Endothelial cell of umbilical vein (primary cell): Measurements from ENCODE around the gene DIPK1C. TPM values are rescaled to one million over a fixed set of nuclear protein-coding genes. Genes with fewer than 3 reads are reported as not detected.

ENCODE experiments used
- BruUV-seq: library from RNA; stranded (reverse); fragments of 400-500 nt; replicated peaks from 2 replicates; lab custom pipeline; 2021; lab: Mats Ljungman, UMichigan
- CTCF ChIA-PET: fragments of 300-600, 350-600 bp; sonication (Branson Sonifier 250); formaldehyde crosslinking; loops from one replicate; lab custom pipeline; 2021; ENCODE audit warnings: antibody characterized with exemption, inconsistent platforms; lab: Charles Lee
- POLR2A ChIA-PET: fragments of 300-600, 350-600 bp; sonication (Branson Sonifier 250); formaldehyde crosslinking; loops from one replicate; lab custom pipeline; 2021; ENCODE audit warnings: antibody characterized with exemption, inconsistent platforms; lab: Charles Lee
- DNase-seq: peaks from one replicate; pipeline ENCODE4 v3.0.0-alpha.2; 2011; ENCODE audit warnings: low read depth, low spot score
- FAIRE-seq: peaks from 2 replicates; lab custom pipeline; 2011; peaks lifted over from hg19 to GRCh38; lab: Jason Lieb, UNC
- H2AFZ ChIP-seq: 2 replicates; pipeline ENCODE4 v1.6.0; 2012; ENCODE audit warnings: low read depth, low read length, control low read depth, inconsistent platforms
- H3K27ac ChIP-seq: 2 replicates; pipeline ENCODE4 v1.5.1; 2011; ENCODE audit warnings: low read depth, mild to moderate bottlenecking, control low read depth, low read length, moderate library complexity; ENCODE audit not compliant: insufficient read depth
- H3K27me3 ChIP-seq, 2 experiments: 2 replicates each; pipeline versions ENCODE4 v1.6.0 to v1.6.1; 2011; ENCODE audit warnings: low read length in 2 of 2, mixed read lengths in 1 of 2; ENCODE audit not compliant: control insufficient read depth in 2 of 2, insufficient read depth in 2 of 2
- H3K36me3 ChIP-seq, 2 experiments: 2 replicates in 1 of 2; 3 replicates in 1 of 2; pipeline ENCODE4 v1.5.1; 2011; ENCODE audit warnings: low read length in 2 of 2, mild to moderate bottlenecking in 1 of 2, moderate library complexity in 1 of 2; ENCODE audit not compliant: control insufficient read depth in 2 of 2, insufficient read depth in 2 of 2; ENCODE audit errors: extremely low read depth in 1 of 2
- H3K4me1 ChIP-seq: 3 replicates; pipeline ENCODE4 v1.5.1; 2011; ENCODE audit warnings: mild to moderate bottlenecking, low read length; ENCODE audit not compliant: control insufficient read depth, insufficient read depth; ENCODE audit errors: extremely low read depth
- H3K4me2 ChIP-seq: 2 replicates; pipeline ENCODE4 v1.6.1; 2011; ENCODE audit warnings: low read length, control low read depth, mixed read lengths; ENCODE audit not compliant: insufficient read depth
- H3K4me3 ChIP-seq, 3 experiments: fragments of 200-600 bp in 1 of 3; sonication (generic), shearing (Covaris generic) in 1 of 3; replicated peaks in 1 of 3; 2 replicates each; pipeline ENCODE4 v1.5.1; 2011 to 2016; ENCODE audit warnings: control low read depth in 3 of 3, low read length in 3 of 3, mild to moderate bottlenecking in 2 of 3, inconsistent platforms in 1 of 3, low read depth in 1 of 3, moderate library complexity in 1 of 3; ENCODE audit not compliant: insufficient read depth in 1 of 3
- H3K79me2 ChIP-seq: 2 replicates; pipeline ENCODE4 v1.6.0; 2012; ENCODE audit warnings: low read length, inconsistent platforms; ENCODE audit not compliant: control insufficient read depth, insufficient read depth
- H3K9ac ChIP-seq: replicated peaks from 2 replicates; pipeline ENCODE3; 2011; ENCODE audit warnings: low read length, control low read depth; ENCODE audit not compliant: insufficient read depth; ENCODE audit errors: extremely low read depth
- H3K9me1 ChIP-seq: replicated peaks from 3 replicates; pipeline ENCODE4 v1.6.0; 2011; ENCODE audit warnings: mild to moderate bottlenecking, low read length; ENCODE audit not compliant: control insufficient read depth, insufficient read depth; ENCODE audit errors: extremely low read depth
- H3K9me3 ChIP-seq: replicated peaks from 2 replicates; pipeline ENCODE4 v1.5.1; 2012; ENCODE audit warnings: low read length, inconsistent platforms; ENCODE audit not compliant: control insufficient read depth, insufficient read depth
- H4K20me1 ChIP-seq: replicated peaks from 2 replicates; pipeline ENCODE3; 2011; ENCODE audit warnings: mild to moderate bottlenecking, low read length; ENCODE audit not compliant: control insufficient read depth, insufficient read depth; ENCODE audit errors: extremely low read depth
- FOS ChIP-seq: IDR thresholded peaks from 2 replicates; pipeline ENCODE4 v1.6.1; 2011; ENCODE audit warnings: mild to moderate bottlenecking, low read length, moderate library complexity, borderline replicate concordance; ENCODE audit not compliant: insufficient read depth
- GATA2 ChIP-seq: IDR thresholded peaks from 2 replicates; pipeline ENCODE4 v1.7.0; 2011; ENCODE audit warnings: low read depth, mild to moderate bottlenecking, moderate library complexity, mixed read lengths, low read length; ENCODE audit not compliant: insufficient read length, insufficient read depth
- JUN ChIP-seq: IDR thresholded peaks from 2 replicates; pipeline ENCODE4 v1.6.1; 2011; ENCODE audit warnings: borderline replicate concordance, low read depth; ENCODE audit not compliant: insufficient read length, insufficient read depth
- MAX ChIP-seq: IDR thresholded peaks from 2 replicates; pipeline ENCODE4 v1.6.1; 2011; ENCODE audit not compliant: insufficient read depth, insufficient read length
- POLR2A ChIP-seq: IDR thresholded peaks from 2 replicates; pipeline ENCODE4 v1.6.1; 2012; ENCODE audit warnings: low read depth, mild to moderate bottlenecking, control low read depth, low read length
- POLR2AphosphoS5 ChIP-seq: IDR thresholded peaks from 2 replicates; pipeline ENCODE4 v1.6.1; 2012; ENCODE audit warnings: low read depth, mild to moderate bottlenecking, control low read depth, low read length, moderate library complexity; ENCODE audit not compliant: insufficient read depth
- dilution Hi-C: fragments of 300-500 bp; cut with MboI; formaldehyde crosslinking; loops from one replicate; pipeline ENCODE4 v1.15.0; 2019; ENCODE audit warnings: low sequenced_read_pairs; ENCODE audit not compliant: extremely low pct_ligation_motif_present
- intact Hi-C: fragments of 100-400 bp; cut with micrococcal nuclease; formaldehyde crosslinking; loops from one replicate; pipeline ENCODE4 v1.10.0; 2022
- polyA plus RNA-seq, 4 experiments: library from polyadenylated mRNA; depleted of rRNA in 3 of 4; stranded (reverse) in 3 of 4; unstranded in 1 of 4; fragments of >200 nt; gene quantifications; 2 replicates each; pipeline versions ENCODE4 v1.2.1 to v1.2.3, GENCODE V29; 2011 to 2012; ENCODE audit warnings: missing spikeins in 1 of 4
- total RNA-seq: library from RNA; stranded (reverse); gene quantifications from 2 replicates; pipeline ENCODE4 v1.2.3, GENCODE V29; 2021
- TF ChIP-seq, protein P1 (sequence below), 2 donors: IDR thresholded peaks; 1 replicate in 1 of 2; 2 replicates in 1 of 2; pipeline ENCODE4 v1.5.1; 2011; ENCODE audit warnings: low read length in 2 of 2, mild to moderate bottlenecking in 2 of 2, moderate library complexity in 2 of 2, control low read depth in 1 of 2, inconsistent platforms in 1 of 2, low read depth in 1 of 2; ENCODE audit not compliant: insufficient read depth in 1 of 2; ENCODE audit errors: extremely low read depth in 1 of 2

DIPK1C gene
- total and polyA plus RNA-seq, 2 donors (not counting 3 experiments of a cell fraction or from before 2014, with no cell fraction given): not detected

- Histone ChIP-seq H4K20me1 (no peaks in the 10 kb centered on the region), H3K36me3 (peaks cover 13 to 40% of the 10 kb centered on the region in 2 experiments), H3K27me3 (no peaks in the 10 kb centered on the region), H2AFZ (no peak overlapping the region), H3K79me2 (no peaks in the 10 kb centered on the region), H3K9me3 (no peaks in the 10 kb centered on the region), H3K9ac (no peak overlapping the region), H3K4me2 (no peak overlapping the region), H3K9me1 (no peaks in the 10 kb centered on the region), H3K4me1 (no peaks in the 10 kb centered on the region), H3K27ac (no peak overlapping the region), H3K4me3 (no peak overlapping the region)
- DNase-seq: no peak
- POLR2A ChIA-PET: no interaction called here
- BruUV-seq: no TSS peak
- TF ChIP-seq FOS (no peak), GATA2 (no peak), JUN (no peak), POLR2A (no peak), MAX (no peak), POLR2AphosphoS5 (no peak)
- TF ChIP-seq, protein P1, sequence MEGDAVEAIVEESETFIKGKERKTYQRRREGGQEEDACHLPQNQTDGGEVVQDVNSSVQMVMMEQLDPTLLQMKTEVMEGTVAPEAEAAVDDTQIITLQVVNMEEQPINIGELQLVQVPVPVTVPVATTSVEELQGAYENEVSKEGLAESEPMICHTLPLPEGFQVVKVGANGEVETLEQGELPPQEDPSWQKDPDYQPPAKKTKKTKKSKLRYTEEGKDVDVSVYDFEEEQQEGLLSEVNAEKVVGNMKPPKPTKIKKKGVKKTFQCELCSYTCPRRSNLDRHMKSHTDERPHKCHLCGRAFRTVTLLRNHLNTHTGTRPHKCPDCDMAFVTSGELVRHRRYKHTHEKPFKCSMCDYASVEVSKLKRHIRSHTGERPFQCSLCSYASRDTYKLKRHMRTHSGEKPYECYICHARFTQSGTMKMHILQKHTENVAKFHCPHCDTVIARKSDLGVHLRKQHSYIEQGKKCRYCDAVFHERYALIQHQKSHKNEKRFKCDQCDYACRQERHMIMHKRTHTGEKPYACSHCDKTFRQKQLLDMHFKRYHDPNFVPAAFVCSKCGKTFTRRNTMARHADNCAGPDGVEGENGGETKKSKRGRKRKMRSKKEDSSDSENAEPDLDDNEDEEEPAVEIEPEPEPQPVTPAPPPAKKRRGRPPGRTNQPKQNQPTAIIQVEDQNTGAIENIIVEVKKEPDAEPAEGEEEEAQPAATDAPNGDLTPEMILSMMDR (IDR thresholded peaks at IDR 0.05; ENCODE audit: extremely low read depth in 1 of 2, insufficient read depth in 1 of 2, low read depth in 1 of 2, low read length in 2 of 2): no peak
- intact Hi-C loops: no loop called here
- no peak for FAIRE-seq
- CTCF ChIA-PET: no interaction called here
- dilution Hi-C loops: no loop called here
These were observed 48.7 kb upstream of the DIPK1C start for GRCh38 chr18:74505776-74506175.
